Caco-2 (cell line): Measurements from ENCODE around the gene USH2A. TPM values are rescaled to one million over a fixed set of nuclear protein-coding genes. Genes with fewer than 3 reads are reported as not detected.
A peak's percentile ranks its signal among the peaks of the same experiment; 100 is the strongest.

Source experiments
- BruUV-seq: library from RNA; stranded (reverse); fragments of 400-500 nt; replicated peaks from 2 replicates; lab custom pipeline; 2021; lab: Mats Ljungman, UMichigan
- CTCF ChIA-PET: fragments of 300-600 bp; sonication (Branson Sonifier 250); formaldehyde crosslinking; loops from one replicate; lab custom pipeline; 2022; ENCODE audit warnings: antibody characterized with exemption; lab: Charles Lee
- POLR2A ChIA-PET: fragments of 300-600 bp; sonication (Branson Sonifier 250); formaldehyde crosslinking; loops from one replicate; lab custom pipeline; 2022; ENCODE audit warnings: antibody characterized with exemption; lab: Charles Lee
- DNase-seq, 2 experiments: peaks; one replicate each; pipeline versions ENCODE4 v3.0.0 to v3.0.0-alpha.2; 2020 to 2022
- H3K27me3 ChIP-seq: replicated peaks from 2 replicates; pipeline ENCODE4 v1.6.0; 2011; ENCODE audit warnings: low read length; ENCODE audit not compliant: control insufficient read depth, insufficient read depth
- H3K36me3 ChIP-seq: 2 replicates; pipeline ENCODE4 v1.5.1; 2011; ENCODE audit warnings: low read length; ENCODE audit not compliant: control insufficient read depth, insufficient read depth
- H3K4me1 ChIP-seq: fragments of 250-450 bp; sonication (Bioruptor Pico); 2 replicates; pipeline ENCODE4 v1.5.1; 2020; ENCODE audit warnings: mild to moderate bottlenecking
- H3K4me3 ChIP-seq: 2 replicates; pipeline ENCODE4 v1.5.1; 2011; ENCODE audit warnings: low read depth, mild to moderate bottlenecking, control low read depth, low read length
- H3K9me3 ChIP-seq: fragments of 250-450 bp; sonication (Bioruptor Pico); 2 replicates; pipeline ENCODE4 v1.5.1; 2020; ENCODE audit warnings: mild to moderate bottlenecking, moderate library complexity
- H3K27ac Mint-ChIP-seq: one replicate; pipeline ENCODE4 v1.8.0; 2022; ENCODE audit warnings: mixed read lengths; ENCODE audit not compliant: unreplicated experiment
- H3K27me3 Mint-ChIP-seq: one replicate; pipeline ENCODE4 v1.8.0; 2022; ENCODE audit warnings: mixed read lengths; ENCODE audit not compliant: insufficient read depth, unreplicated experiment
- H3K36me3 Mint-ChIP-seq: one replicate; pipeline ENCODE4 v1.8.0; 2022; ENCODE audit warnings: mild to moderate bottlenecking, mixed read lengths; ENCODE audit not compliant: insufficient read depth, unreplicated experiment
- H3K4me1 Mint-ChIP-seq: one replicate; pipeline ENCODE4 v1.8.0; 2022; ENCODE audit warnings: low read depth, mixed read lengths; ENCODE audit not compliant: unreplicated experiment
- H3K4me3 Mint-ChIP-seq: one replicate; pipeline ENCODE4 v1.8.0; 2022; ENCODE audit warnings: mild to moderate bottlenecking, moderate library complexity, mixed read lengths; ENCODE audit not compliant: unreplicated experiment
- H3K9me3 Mint-ChIP-seq: one replicate; pipeline ENCODE4 v1.8.0; 2022; ENCODE audit warnings: mixed read lengths; ENCODE audit not compliant: unreplicated experiment
- intact Hi-C: fragments of 100-400 bp; cut with micrococcal nuclease; formaldehyde crosslinking; loops from one replicate; pipeline ENCODE4 v1.10.0; 2022; ENCODE audit not compliant: unreplicated experiment
- total RNA-seq: library from RNA; stranded (reverse); gene quantifications from 2 replicates; pipeline ENCODE4 v1.2.3, GENCODE V29; 2022
- TF ChIP-seq, protein P1 (sequence below), 2 experiments: fragments of 200-600 bp in 1 of 2; IDR thresholded peaks; 1 replicate in 1 of 2; 2 replicates in 1 of 2; pipeline versions ENCODE4 v1.5.1 to v1.8.0; 2011 to 2022; ENCODE audit warnings: antibody characterized with exemption in 1 of 2, control low read depth in 1 of 2, inconsistent platforms in 1 of 2, low read depth in 1 of 2, low read length in 1 of 2, mild to moderate bottlenecking in 1 of 2, moderate library complexity in 1 of 2; ENCODE audit not compliant: insufficient read depth in 1 of 2, severe bottlenecking in 1 of 2, unreplicated experiment in 1 of 2

Gene USH2A
- total RNA-seq, 1 experiment from 2014 or later, result 0.11 TPM

GRCh38 chr1:215589650-215590435, 833.4 kb downstream of the USH2A start:
- no peak overlapping the region for H3K27ac Mint-ChIP-seq
- no peaks in the 10 kb centered on the region for H3K27me3 Mint-ChIP-seq
- TF ChIP-seq, protein P1, sequence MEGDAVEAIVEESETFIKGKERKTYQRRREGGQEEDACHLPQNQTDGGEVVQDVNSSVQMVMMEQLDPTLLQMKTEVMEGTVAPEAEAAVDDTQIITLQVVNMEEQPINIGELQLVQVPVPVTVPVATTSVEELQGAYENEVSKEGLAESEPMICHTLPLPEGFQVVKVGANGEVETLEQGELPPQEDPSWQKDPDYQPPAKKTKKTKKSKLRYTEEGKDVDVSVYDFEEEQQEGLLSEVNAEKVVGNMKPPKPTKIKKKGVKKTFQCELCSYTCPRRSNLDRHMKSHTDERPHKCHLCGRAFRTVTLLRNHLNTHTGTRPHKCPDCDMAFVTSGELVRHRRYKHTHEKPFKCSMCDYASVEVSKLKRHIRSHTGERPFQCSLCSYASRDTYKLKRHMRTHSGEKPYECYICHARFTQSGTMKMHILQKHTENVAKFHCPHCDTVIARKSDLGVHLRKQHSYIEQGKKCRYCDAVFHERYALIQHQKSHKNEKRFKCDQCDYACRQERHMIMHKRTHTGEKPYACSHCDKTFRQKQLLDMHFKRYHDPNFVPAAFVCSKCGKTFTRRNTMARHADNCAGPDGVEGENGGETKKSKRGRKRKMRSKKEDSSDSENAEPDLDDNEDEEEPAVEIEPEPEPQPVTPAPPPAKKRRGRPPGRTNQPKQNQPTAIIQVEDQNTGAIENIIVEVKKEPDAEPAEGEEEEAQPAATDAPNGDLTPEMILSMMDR (IDR thresholded peaks at IDR 0.05; ENCODE audit: insufficient read depth in 1 of 2, low read depth in 1 of 2, low read length in 1 of 2, severe bottlenecking in 1 of 2, unreplicated experiment in 1 of 2), result no peak
- DNase-seq, result no peak
- BruUV-seq, result no TSS peak
- intact Hi-C loops, result no loop called here
- peaks cover 6% of the 10 kb centered on the region for H3K4me1 ChIP-seq
- H3K9me3 ChIP-seq, result no peaks in the 10 kb centered on the region
- no peak overlapping the region for H3K4me3 ChIP-seq
- H3K4me3 Mint-ChIP-seq, result no peak overlapping the region
- no peaks in the 10 kb centered on the region for H3K27me3 ChIP-seq
- ChIA-PET POLR2A (no interaction called here), CTCF (no interaction called here)
- peaks cover 17% of the 10 kb centered on the region for H3K36me3 Mint-ChIP-seq
- H3K36me3 ChIP-seq, result no peaks in the 10 kb centered on the region
- peaks cover 11% of the 10 kb centered on the region for H3K4me1 Mint-ChIP-seq
- no peaks in the 10 kb centered on the region for H3K9me3 Mint-ChIP-seq

DNA sequence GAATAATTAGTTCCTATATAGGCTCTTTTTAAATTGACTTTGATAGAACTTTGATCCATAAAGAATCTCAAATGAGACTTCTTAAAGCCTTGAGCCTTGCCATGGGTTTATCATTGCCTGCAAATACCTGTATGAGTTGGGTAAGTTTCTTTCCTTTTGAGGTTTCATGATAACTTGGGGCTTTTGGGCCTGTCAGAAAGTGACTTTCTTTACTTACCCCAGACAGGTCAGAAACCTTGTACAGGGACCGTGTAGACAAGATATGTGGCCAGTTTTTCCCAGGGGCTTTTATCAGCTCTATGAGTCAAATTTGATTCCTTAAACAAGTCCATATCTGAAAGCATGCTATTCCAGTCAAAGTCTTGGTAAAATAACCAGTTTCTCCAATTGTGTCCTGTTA, 838.9 kb downstream of the USH2A start:
- ChIA-PET POLR2A (no interaction called here), CTCF (no interaction called here)
- H3K27me3 ChIP-seq, result no peaks in the 10 kb centered on the region
- peaks cover 24% of the 10 kb centered on the region for H3K4me1 ChIP-seq
- Mint-ChIP-seq H3K27ac (peak overlapping the region; percentile 88), H3K9me3 (no peaks in the 10 kb centered on the region), H3K27me3 (no peaks in the 10 kb centered on the region), H3K4me3 (no peak overlapping the region), H3K36me3 (peaks cover 43% of the 10 kb centered on the region), H3K4me1 (peaks cover 22% of the 10 kb centered on the region)
- no peaks in the 10 kb centered on the region for H3K36me3 ChIP-seq
- intact Hi-C loops, result no loop called here
- TF ChIP-seq, protein P1 (IDR thresholded peaks at IDR 0.05; ENCODE audit: insufficient read depth in 1 of 2, low read depth in 1 of 2, low read length in 1 of 2, severe bottlenecking in 1 of 2, unreplicated experiment in 1 of 2), result no peak
- H3K9me3 ChIP-seq, result no peaks in the 10 kb centered on the region
- DNase-seq, result no peak
- no TSS peak for BruUV-seq
- no peak overlapping the region for H3K4me3 ChIP-seq

- Mint-ChIP-seq H3K4me3 (peak overlapping the region; percentile 67), H3K36me3 (peaks cover 52% of the 10 kb centered on the region), H3K27me3 (no peaks in the 10 kb centered on the region), H3K4me1 (peaks cover 22% of the 10 kb centered on the region), H3K27ac (peak overlapping the region; percentile 88), H3K9me3 (no peaks in the 10 kb centered on the region)
- POLR2A ChIA-PET, result no interaction called here
- peak overlapping the region; percentile 25 for H3K4me3 ChIP-seq
- intact Hi-C loops, result loop anchor here (1.0 kb wide), 2 partner anchors 16 to 23 kb away; partner anchors contain the start of gene KCTD3
- TF ChIP-seq, protein P1 (IDR thresholded peaks at IDR 0.05; ENCODE audit: insufficient read depth in 1 of 2, low read depth in 1 of 2, low read length in 1 of 2, severe bottlenecking in 1 of 2, unreplicated experiment in 1 of 2), result no peak
- no peaks in the 10 kb centered on the region for H3K27me3 ChIP-seq
- H3K9me3 ChIP-seq, result no peaks in the 10 kb centered on the region
- BruUV-seq, result no TSS peak
- H3K4me1 ChIP-seq, result peaks cover 24% of the 10 kb centered on the region
- peak; percentile 79 to 83 for DNase-seq
- no peaks in the 10 kb centered on the region for H3K36me3 ChIP-seq
- CTCF ChIA-PET, result no interaction called here
Measured at GRCh38 chr1:215583185-215583749, 840.0 kb downstream of the USH2A start.
